Left hindlimb (tissue), 1 donor: Measurements from ENCODE around the gene CMKLR1.

ENCODE experiments used
- DNase-seq: peaks from one replicate; pipeline ENCODE4 v3.0.0-alpha.2; 2018

CMKLR1 gene

DNA sequence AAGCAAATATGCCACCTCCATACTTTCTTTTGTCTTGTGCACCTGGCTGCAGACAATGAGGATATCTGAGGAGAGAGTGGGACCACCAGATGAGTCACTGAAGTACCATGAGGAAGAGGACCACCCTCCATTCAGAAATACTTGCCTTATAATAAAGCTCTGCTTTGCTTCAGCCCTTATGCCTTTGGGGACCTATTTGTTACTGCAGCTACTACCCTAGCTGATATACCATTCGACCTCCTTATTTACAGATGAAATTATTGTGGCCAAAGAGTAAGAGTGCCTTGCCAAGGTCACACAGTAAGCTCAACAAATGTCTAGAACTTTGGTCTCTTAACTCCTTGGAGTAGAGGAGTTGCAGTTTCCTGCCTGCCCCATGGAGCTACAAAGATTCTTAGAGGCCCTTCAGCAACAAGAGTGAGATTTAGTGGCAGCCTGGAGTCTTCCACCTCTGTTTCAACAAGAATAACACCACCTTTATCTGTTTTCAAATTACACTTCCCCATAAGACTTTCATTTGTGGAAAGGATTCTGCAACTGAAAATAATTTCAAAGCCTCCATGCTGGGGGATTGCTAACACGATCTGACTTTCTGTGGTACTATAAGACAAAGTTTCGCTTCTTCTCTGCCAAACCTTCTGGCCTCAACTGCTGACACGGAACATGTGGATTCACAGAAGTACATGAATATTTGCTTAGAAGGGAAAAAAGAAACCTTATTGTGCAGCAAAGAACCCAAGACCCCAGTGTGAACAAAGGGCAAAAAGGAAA is 3.6 kb downstream of the CMKLR1 start:
- DNase-seq, result no peak

DNA sequence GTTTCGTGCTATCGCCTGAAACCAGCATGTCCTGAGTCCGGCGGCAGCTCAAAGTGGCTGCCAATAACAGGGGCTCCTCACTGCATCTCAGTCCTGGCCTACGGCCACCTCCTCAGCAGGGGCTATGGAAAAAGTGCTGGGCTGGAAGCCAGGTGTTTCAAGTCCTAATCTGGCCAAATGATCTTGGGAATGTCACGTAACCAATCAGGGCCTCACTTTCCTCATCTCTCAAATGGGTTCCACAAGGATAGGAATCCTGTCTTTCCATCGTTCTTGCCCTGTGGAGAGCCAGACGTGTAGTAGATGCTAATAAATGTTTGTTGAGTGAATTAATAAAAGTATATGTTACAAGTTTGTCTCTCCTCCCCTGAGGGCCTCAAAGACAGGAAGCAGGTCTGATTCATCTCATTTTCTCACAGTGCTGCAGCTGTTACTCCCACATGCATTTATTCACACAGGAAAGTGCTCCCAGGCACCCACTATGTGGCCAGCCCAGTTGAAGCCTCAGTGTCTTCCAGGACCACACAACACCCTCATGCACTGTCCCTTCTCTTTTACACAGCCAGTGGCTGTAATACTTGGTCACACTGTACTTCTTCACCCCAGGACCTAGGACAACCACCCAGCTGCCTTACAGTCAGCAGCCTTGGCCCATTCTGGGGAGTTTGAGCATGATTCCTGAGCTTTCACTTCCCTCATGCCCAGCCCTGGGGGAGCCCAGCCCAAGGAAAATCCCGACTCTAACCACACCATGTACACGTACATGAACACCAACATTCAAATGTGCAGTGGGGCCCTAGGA is 5.0 kb downstream of the CMKLR1 start:
- DNase-seq, result no peak

DNA sequence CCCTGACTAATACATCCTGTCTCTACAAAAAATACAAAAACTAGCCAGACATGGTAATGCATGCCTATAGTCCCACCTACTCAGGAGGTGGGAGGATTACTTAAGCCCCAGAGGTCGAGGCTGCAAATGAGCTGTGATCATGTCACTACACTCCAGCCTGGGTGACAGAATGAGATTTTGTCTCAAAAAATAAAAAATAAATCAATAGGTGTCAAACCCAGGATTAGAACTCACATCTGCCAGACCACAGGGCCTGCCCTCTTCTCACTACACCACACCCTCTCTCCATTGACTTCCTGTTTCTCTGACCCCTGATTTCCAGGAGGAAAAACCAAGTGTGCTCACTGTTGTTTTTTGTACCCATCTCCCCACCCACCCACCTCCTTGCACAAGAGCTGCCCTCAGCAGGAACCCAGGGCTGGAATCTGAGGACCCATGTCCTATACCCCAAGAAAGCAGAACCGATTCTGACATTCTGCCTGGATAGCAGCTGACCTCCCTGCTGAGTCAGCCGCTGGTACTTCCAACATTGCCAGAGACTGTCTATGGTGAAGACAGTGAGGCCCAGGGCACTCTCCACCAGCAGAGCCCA is 6.2 kb downstream of the CMKLR1 start:
- DNase-seq, result no peak

DNA sequence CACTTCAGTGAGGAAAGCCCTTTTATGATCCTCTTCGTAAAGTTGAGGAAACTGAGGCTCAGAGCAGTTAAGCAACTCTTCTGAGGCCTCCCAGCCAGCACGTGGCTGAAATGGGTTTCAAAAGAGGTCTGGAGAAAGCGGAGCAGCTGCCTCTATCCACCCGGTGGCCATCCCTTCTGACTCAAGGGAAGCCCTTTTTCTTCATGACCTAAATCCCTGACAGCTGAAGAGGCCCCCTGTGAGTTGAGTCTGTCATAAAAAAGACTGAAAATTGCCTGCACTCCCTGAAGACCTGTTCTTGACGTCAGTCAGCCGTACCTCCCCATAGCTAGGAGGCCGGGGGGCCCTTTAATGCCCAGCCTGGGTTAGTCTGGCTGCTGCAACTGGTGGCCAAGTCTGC is 10.7 kb downstream of the CMKLR1 start:
- DNase-seq, result no peak

DNA sequence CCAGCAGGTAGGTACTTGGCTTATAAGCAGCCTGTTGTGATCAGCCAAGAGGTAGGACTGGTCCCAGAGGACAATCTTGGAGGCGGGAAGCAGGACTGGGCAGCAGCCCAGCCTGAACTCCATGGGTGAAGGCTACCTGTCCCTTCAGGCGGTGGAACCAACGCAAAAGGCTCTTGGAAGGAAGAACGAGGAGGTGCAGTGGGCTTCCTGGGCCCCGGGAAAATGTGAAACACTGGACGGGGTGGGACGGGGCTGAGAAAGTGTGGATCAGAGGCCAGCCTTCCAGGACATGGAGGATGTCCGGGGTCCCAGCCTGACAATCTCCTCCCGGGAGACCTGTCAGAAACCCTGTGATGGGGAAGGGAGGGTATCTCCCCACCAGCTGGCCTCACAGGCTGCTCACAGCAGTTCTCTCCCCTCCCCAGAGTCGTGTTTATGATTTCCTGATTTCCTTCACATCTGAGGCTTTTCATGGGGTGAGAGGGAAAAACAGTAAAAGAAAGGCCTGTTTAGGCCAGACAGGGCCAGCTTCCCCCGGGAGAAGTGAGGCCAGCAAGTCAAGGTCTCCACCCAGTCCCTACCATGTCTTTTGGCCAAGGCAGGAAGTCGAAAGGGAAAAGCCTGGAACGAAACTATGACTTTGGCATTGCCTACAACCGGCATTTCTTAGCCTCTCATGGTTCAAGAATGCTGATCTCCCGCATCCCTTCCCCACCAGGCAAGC is 11.3 kb downstream of the CMKLR1 start:
- DNase-seq, result no peak

DNA sequence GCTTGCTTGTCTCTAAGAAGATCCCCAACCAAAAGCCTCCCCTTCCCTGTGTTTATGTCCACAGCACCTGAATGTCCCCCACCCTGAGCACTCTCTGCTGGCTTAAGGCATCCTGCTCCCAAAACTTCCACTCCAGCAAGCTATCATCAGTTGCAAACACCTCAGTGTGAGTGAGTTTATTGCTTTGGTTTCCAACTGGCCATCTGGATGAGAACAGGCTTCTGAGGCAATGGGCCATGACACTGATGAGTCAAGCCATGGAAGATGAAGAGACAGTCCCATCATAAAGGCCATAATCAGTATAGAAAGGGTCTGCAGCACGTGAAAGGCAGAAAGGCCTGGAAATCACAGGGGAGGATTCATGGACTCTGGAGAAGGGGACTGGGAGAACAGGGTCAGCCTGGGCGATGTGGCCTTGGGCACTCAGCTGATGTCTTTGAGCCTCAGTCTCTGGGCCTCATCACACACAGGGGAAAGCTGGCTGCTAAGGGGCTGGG is 12.8 kb downstream of the CMKLR1 start:
- DNase-seq, result no peak

DNA sequence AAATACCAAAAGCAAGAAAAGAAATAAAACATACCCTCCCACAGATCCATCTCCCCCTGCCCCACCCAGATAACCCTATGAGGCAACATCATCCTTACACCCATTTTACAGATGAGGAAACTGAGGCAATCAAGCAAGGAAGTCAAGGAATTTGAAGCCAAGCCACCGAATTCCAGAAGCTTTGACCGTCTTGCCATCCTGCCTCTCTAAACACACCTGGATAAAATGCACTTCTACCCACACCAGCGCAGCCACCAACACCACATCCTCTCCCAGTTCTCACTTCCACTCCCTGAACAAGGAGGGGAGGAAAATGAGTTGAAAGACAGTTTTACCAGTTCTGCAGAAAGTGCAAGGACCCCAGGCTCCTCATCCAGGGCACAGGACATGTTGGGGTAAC is 13.6 kb downstream of the CMKLR1 start:
- no peak for DNase-seq

DNA sequence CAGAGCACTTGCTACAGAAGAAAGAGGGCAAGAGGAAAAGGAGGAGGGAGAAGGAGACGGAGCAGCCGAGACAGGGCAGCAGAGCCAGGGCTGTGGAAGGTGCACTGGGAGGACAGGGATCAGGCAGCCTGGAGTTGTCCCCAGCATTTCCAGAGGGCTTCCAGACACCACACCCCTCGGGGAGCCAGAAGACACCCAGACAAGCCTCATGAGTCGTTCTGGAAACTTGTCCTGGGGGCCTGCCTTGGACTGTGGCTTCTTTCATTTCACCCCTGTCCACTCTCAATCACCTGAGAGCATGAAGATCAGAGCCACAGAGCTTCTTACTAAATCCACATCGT is 14.1 kb downstream of the CMKLR1 start:
- DNase-seq, result no peak

DNA sequence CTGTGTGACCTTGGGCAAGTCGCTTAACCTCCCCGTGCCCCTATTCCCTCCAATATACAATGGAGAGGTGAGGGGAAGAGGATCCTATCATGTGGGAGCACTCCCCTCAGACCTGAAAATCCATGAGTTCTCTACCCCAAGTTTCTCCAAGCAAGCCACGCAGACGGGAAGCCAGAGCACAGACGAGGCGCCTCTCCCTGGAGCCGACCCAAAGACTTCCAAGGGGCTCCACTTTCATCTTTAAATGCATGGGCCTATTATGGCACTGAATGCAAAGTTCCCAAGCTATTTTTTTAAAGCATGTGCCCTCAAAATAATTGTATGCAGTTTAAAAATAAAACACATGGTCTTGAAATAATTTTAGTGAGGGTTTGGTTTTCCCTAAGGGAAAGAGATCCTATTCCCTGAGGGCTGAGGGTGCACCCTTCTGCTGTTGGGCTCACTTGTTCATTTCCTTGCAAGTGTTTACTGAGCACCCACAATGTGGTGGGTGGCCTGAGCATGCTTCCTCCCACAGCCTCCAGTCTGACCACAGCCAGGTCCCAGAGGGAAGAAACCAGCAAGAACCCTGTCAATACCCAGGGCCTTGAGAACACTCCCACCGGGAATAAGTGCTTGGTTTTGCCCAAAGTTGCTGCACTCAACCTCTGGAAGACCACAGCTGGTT is 14.6 kb downstream of the CMKLR1 start:
- DNase-seq, result peak; percentile 66

DNA sequence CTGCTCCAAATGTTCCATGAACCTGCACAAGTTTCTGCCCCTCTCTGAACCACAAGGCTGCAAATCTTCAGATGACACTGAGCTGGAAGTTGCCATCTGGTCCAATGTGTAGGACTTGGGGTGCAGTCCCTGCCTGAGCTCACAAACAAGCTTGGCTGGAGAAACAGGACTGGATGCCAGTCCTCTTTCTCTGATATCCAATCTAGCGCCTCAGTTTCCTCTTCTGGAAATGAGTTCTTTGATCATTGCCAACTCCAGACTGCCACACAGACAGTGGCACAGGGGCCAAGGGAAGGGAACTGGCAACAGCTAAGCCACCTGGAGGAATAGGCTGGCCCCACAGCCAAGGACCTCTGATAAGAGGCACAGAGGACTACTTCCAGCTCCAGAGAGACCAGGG is 15.5 kb downstream of the CMKLR1 start:
- no peak for DNase-seq

DNA sequence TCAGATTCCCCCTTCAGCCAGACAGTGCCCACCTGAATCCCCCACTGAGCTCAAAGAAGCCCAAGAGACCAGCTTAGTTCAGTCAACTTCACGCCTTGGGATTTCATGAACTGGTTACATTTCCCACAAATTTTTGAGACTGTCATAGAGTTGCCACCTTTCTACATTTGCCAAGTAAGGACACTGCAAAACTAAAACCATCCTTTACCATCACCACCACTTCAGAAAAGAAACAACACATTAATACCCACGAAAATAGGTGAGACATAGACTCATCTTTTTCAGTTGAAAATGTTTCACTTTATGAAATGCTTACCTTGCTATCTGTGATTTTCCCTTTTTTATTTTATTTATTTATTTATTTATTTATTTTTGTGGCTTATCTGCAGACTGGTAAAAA is 16.1 kb downstream of the CMKLR1 start:
- no peak for DNase-seq

DNA sequence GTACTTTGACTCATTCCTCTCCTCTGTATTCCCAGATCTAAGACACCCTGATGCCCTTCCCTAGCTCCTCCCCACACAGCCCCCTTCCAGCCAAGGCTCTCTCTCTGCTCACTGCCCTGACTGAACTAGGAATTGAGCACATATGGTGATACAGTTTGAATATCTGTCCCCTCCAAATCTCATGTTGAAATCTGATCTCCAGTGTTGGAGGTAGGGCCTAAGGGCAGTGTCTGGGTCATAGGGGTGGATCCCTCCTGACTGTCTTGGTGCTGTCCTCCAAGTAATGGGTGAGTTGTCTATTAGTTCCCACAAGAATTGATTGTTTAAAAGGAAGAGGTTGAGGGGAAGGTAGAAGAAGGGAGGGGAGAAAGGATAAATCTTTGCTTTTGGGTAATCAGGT is 17.4 kb downstream of the CMKLR1 start:
- DNase-seq, result no peak

DNA sequence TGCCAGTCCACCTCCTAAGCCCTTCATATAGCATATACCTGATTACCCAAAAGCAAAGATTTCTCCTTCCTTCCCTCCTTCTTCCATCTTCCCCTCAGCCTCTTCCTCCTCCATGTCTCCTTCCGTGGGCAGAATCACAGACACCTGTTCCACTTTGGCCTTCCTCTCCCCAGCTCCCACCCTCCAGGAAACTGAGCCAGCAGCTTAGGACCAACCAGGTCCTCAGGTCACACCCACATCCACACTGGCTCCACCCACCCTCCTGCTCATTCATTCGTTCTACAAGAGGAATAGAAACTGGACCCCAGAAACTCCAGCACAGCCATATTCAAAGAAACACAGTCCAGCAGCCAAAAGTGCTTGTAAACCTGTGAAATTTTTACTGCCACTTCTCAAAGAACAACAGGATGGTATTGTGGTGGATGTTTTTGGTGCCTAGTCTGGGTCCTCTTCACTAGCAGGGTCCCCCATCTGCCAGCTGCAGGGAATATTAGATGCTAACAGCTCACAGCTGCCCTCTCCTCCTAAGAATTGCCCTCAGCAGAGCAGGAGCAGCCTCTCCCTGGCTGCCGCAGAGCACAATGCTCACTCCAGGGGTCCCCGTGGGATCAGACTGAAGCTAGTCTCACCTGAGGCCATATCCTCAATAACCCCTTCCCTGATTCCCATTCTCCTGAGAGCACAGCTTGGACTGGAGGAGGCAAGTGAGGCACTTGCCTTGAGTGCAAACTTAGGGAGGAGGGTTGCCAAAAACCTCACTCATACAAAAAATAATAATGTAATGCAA is 18.4 kb downstream of the CMKLR1 start:
- no peak for DNase-seq

DNA sequence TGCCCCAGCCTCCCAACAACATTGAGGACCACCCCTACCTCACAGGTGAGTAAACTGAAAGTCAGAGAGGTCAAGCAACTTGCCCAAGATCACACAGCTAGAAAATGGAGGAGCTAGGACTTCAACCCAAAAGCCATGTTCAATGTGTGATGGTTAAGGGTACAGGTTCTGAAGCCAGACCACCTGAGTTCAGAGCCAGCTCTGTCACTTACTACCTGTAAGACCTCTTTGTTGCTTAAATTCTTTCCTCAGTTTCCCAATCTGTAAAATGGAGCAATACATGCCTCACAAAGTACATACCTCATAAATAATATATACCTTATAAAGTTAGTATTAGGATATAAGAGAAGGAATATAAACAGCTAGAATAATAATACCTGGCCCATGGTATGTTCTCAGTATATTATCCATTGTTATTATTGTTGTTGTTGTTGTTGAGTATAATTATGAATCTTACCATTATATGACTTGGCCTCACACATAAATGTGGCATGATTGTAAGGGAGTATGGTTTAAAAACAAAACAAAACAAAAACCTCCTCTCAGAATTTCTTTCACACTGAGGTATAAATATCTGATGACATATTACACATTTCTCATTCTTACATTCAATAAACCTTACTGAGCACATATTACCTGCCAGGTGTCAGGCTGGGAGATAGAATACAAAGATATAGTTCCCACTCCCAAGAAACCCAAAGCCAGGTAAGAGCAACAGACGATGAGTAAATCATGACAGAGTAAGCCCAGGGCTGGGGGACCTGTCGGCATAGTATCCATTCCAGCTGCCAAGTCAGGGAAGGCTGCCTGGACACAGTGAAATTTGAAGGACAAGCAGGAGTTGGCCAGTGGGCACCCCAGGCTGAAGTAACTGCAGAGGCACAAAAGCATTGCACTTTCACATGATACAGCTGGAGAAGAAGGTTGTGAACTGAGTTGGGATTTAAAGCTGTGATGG is 19.6 kb downstream of the CMKLR1 start:
- DNase-seq, result no peak

DNA sequence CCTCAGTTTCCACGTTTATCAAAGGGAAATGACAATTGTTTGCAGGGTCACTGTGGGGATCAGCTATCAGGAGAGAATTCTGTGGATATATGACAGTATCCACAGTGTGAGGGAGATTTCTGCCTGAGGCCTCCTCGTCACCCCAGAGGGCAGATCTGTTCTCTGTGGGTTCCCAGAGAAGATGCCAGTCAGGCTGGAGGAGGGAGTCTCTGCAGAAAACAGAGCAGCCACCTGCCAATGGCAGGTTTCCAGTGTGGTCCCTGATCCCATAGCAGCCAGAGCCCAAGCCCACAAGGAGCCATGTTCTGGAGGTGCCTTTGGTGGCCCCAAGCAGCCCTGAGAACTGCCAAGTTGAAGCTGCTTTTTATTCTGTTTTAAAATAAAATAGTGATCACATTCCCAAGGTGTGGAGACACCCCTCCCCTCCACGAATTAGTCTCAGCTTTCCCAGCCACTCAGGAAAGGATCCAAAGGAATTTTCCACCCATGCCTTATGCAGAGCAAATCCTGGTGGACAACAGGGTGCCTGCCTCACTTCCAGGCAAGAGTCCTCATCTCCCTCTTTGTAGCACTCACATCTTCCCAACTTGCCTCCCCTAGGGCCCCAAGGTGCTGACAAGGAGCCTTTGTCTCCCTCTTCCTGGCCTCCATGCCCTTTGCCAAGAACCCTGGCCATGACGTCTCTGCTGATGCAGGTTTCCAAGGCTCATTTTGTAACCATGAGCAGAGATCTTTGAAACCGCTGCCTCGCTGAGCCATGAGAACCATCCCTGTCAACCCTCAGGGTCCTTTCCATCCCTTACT is 20.4 kb downstream of the CMKLR1 start:
- no peak for DNase-seq

DNA sequence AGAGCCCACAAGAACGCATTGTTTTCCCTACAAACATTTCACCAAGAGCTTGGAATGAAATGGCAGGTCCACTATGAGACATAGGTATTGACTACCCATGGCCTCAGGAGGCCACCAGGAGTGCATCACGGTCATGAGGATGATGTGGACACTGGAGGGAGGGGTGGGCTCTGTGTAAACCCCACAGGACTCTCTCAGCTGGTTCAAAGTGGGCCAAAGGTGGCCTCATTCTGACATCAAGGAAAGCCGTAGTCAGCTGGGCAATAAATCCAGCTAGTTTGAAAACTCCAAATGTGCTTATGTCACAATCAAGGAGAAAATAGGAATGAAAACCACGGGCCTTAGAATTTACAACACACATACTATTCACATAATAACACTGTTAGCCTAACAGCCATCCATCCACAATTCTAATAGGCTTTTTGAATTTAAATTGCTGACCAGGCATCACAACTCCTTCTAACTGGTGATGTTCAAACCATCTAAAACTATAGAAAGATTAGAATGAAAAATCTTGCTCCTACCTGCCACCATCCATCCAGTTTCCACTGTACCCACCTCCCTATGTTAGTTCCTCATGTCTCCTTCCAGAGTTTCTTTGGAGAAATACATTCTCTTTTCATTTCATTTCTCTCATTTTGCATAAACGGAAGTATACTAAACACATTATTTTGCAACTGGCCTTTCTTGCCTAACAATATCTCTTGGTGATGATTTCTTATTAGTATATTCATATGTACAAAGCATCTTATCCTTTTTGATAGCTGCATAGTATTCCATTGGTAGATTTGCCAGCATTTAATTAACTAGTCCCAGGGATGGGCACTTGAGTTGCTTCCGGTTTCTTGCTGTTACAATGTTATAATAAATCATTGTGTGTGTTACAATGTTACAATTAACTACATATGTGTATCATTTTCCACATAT is 21.5 kb downstream of the CMKLR1 start:
- no peak for DNase-seq

DNA sequence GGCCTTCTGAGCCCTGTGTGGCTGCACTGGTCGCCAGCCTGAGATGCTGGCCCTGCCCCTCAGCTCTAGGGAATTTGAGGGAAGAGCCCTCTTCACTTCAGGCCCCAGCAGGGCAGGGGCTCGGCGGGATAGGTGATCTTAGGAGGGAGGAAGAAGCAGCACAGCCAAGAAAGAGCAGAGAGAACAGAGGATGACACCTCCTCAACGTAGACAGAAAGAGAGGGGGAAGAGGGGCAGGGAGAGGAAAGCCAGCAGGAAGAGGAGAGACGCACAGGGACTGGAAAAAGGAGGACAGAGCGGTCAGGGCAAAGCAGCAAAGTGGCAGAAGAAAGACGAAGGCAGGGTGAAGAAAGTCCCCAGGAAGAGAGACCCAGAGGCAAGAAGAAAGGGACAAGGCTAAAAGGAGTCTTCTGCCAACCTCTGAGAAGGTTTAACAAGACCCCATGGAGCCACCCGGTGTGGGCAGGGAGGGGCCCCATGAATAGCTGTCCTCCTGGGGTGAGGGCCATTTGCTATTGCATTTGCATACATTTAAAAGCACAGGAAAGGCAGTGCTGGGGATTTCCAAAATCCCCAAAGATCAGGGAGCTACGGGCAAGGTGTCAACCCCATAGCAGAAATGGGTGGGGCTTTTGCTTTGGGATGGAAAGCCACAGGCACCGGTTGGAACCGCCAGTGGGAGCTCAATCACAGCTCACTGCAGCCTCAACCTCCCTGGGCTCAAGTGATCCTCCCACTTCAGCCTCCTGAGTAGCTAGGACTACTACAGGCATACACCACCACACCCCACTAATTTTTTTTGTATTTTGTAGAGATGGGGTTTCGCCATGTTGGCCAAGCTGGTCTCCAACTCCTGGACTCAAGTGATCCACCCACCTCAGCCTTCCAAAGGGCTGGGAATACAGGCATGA is 22.7 kb downstream of the CMKLR1 start:
- DNase-seq, result no peak
